Neural cell (in vitro differentiated cells): ENCODE results near the gene SNX14. TPM values are rescaled to one million over a fixed set of nuclear protein-coding genes. Genes with fewer than 3 reads are reported as not detected.
A peak's percentile ranks its signal among the peaks of the same experiment; 100 is the strongest.

ENCODE experiments used
- H2AFZ ChIP-seq: fragments of 200-600, 300-800 bp; sonication (generic), shearing (Covaris generic); 2 replicates; pipeline ENCODE4 v1.6.0; 2014; ENCODE audit warnings: low read depth, mild to moderate bottlenecking, antibody characterized with exemption, low read length, moderate library complexity
- H3F3A ChIP-seq: fragments of 200-600 bp; shearing (Covaris generic); 2 replicates; pipeline ENCODE4 v1.6.1; 2016; ENCODE audit warnings: mild to moderate bottlenecking, moderate library complexity, mixed read lengths, antibody characterized with exemption, low read length; ENCODE audit not compliant: insufficient read depth, poor library complexity, severe bottlenecking
- H3K27ac ChIP-seq: fragments of 200-600, 300-800 bp; sonication (generic), shearing (Covaris generic); 2 replicates; pipeline ENCODE4 v1.5.1; 2014; ENCODE audit warnings: mild to moderate bottlenecking, low read length, moderate library complexity
- H3K27me3 ChIP-seq: fragments of 300-800, 200-600 bp; sonication (generic), shearing (Covaris generic); 2 replicates; pipeline ENCODE4 v1.6.0; 2014; ENCODE audit warnings: mild to moderate bottlenecking, low read depth, low read length, moderate library complexity; ENCODE audit not compliant: insufficient read depth
- H3K36me3 ChIP-seq: fragments of 300-800, 200-600 bp; sonication (generic), shearing (Covaris generic); 2 replicates; pipeline ENCODE4 v1.5.1; 2014; ENCODE audit warnings: mild to moderate bottlenecking, antibody characterized with exemption, low read length, moderate library complexity; ENCODE audit not compliant: insufficient read depth
- H3K4me2 ChIP-seq: fragments of 300-800, 200-600 bp; sonication (generic), shearing (Covaris generic); 2 replicates; pipeline ENCODE4 v1.6.0; 2014; ENCODE audit warnings: mild to moderate bottlenecking, low read length
- H3K4me3 ChIP-seq: fragments of 300-800, 200-600 bp; sonication (generic), shearing (Covaris generic); 2 replicates; pipeline ENCODE4 v1.5.1; 2014; ENCODE audit warnings: mild to moderate bottlenecking, low read length, moderate library complexity
- H3K79me2 ChIP-seq: fragments of 200-600 bp; shearing (Covaris generic); replicated peaks from 2 replicates; pipeline ENCODE4 v1.6.0; 2014; ENCODE audit warnings: mild to moderate bottlenecking, low read length, moderate library complexity; ENCODE audit not compliant: insufficient read depth
- H3K9ac ChIP-seq: fragments of 300-800, 200-600 bp; sonication (generic), shearing (Covaris generic); 2 replicates; pipeline ENCODE4 v1.6.1; 2016; ENCODE audit warnings: mild to moderate bottlenecking, low read length, mixed read lengths
- H3K9me2 ChIP-seq: fragments of 200-600 bp; shearing (Covaris generic); 2 replicates; pipeline ENCODE4 v1.6.1; 2016; ENCODE audit warnings: mild to moderate bottlenecking, low read length, mixed read lengths; ENCODE audit not compliant: insufficient read depth
- H3K9me3 ChIP-seq: fragments of 200-600, 300-800 bp; sonication (generic), shearing (Covaris generic); 2 replicates; pipeline ENCODE4 v1.6.1; 2016; ENCODE audit warnings: mild to moderate bottlenecking, mixed run types, low read length, moderate library complexity, mixed read lengths
- H4K20me1 ChIP-seq: fragments of 200-600 bp; shearing (Covaris generic); 2 replicates; pipeline ENCODE4 v1.6.1; 2016; ENCODE audit warnings: mild to moderate bottlenecking, mixed run types; ENCODE audit not compliant: insufficient read depth
- CTCF ChIP-seq: fragments of 450-650 bp; IDR thresholded peaks from 2 replicates; pipeline ENCODE4 v1.5.1; 2014; ENCODE audit warnings: antibody characterized with exemption, mild to moderate bottlenecking, moderate library complexity; ENCODE audit not compliant: poor library complexity, severe bottlenecking
- EP300 ChIP-seq: fragments of 450-650 bp; conservative IDR thresholded peaks from 2 replicates; pipeline ENCODE4 v1.6.1; 2014; ENCODE audit warnings: antibody characterized with exemption, mild to moderate bottlenecking, moderate library complexity; ENCODE audit not compliant: poor library complexity, severe bottlenecking
- EZH2 ChIP-seq: fragments of 200-600, 300-800 bp; shearing (Covaris generic), sonication (generic); IDR thresholded peaks from 2 replicates; pipeline ENCODE4 v1.6.1; 2014; ENCODE audit warnings: antibody characterized with exemption, low read length, borderline replicate concordance, mild to moderate bottlenecking; ENCODE audit not compliant: insufficient read depth, poor library complexity, severe bottlenecking
- MXI1 ChIP-seq: fragments of 450-650 bp; conservative IDR thresholded peaks from 2 replicates; pipeline ENCODE4 v1.6.1; 2014; ENCODE audit warnings: antibody characterized with exemption, mild to moderate bottlenecking; ENCODE audit not compliant: poor library complexity, severe bottlenecking
- POLR2AphosphoS5 ChIP-seq: IDR thresholded peaks from 2 replicates; pipeline ENCODE4 v1.6.1; 2012
- RAD21 ChIP-seq: fragments of 450-650 bp; conservative IDR thresholded peaks from 2 replicates; pipeline ENCODE4 v1.6.1; 2014; ENCODE audit warnings: antibody characterized with exemption, mild to moderate bottlenecking, moderate library complexity
- REST ChIP-seq: IDR thresholded peaks from 2 replicates; pipeline ENCODE4 v1.6.1; 2012; ENCODE audit warnings: borderline replicate concordance
- SMC3 ChIP-seq: fragments of 450-650 bp; conservative IDR thresholded peaks from 2 replicates; pipeline ENCODE4 v1.6.1; 2014; ENCODE audit warnings: antibody characterized with exemption, mild to moderate bottlenecking, moderate library complexity; ENCODE audit not compliant: poor library complexity
- TAF1 ChIP-seq: IDR thresholded peaks from 2 replicates; pipeline ENCODE4 v1.6.1; 2012; ENCODE audit warnings: low read depth
- polyA plus RNA-seq: library from polyadenylated mRNA; depleted of rRNA; stranded (reverse); fragments of >200 nt; gene quantifications from 2 replicates; pipeline ENCODE4 v1.2.3, GENCODE V29; 2014

SNX14 gene
- polyA plus RNA-seq, 1 donor from 2014 or later: 112 TPM

- no peak for TF ChIP-seq RAD21
- TF ChIP-seq MXI1: no peak
These were observed 109.8 kb downstream of the SNX14 start (continued) for GRCh38 chr6:85483846-85484245.

GRCh38 chr6:85482905-85483700 lies 110.6 kb downstream of the SNX14 start:
- no peaks in the 10 kb centered on the region for H3K27me3 ChIP-seq
- H3K36me3 ChIP-seq: no peaks in the 10 kb centered on the region
- TF ChIP-seq MXI1 (no peak), RAD21 (peak; percentile 64), CTCF (peak; percentile 80), TAF1 (no peak), SMC3 (peak; percentile 78), REST (no peak)
- H3F3A ChIP-seq: no peaks in the 10 kb centered on the region
- no peak overlapping the region for H2AFZ ChIP-seq
- H3K9me3 ChIP-seq: no peaks in the 10 kb centered on the region
- H3K9ac ChIP-seq: no peak overlapping the region
- no peaks in the 10 kb centered on the region for H3K9me2 ChIP-seq
- H3K4me2 ChIP-seq: no peak overlapping the region
- no peaks in the 10 kb centered on the region for H3K79me2 ChIP-seq
- no peak overlapping the region for H3K27ac ChIP-seq
- no peaks in the 10 kb centered on the region for H4K20me1 ChIP-seq
- no peak overlapping the region for H3K4me3 ChIP-seq

DNA sequence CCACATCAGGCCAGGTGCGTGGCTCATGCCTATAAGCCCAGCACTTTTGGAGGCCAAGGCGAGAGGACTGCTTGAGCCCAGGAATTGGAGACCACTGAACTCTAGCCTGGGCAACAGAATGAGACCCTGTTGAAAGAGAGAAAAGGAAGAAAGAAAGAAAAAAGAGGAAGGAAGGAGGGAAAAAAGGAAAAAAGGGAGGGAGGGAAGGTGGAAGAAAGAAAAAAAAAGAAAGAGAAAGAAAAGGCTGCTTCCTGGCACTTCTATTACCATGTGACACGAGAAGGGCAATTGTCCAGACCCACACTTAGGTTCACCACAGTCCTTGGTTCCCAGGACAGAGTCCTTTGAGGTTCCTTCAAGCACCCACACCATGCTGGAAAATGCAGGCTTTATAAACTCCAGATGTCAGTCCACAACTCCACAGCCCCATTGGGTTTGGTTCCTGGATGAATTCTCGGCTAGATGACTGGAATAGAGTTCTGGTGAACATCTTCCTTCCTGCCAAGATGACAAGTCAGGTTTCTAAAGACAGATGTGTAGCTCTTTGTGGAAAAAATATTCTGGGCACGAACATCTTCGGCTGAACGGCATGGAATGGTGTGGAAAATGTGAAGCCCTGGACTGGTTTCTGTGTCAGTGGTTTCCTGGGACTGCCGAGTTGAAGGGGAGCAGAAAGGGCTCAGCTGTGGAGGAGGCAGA lies 111.3 kb downstream of the SNX14 start:
- no peaks in the 10 kb centered on the region for H3F3A ChIP-seq
- no peak overlapping the region for H3K4me2 ChIP-seq
- TF ChIP-seq TAF1 (no peak), POLR2AphosphoS5 (no peak), REST (no peak), SMC3 (no peak), EZH2 (no peak), RAD21 (no peak), EP300 (no peak), CTCF (no peak), MXI1 (no peak)
- H3K36me3 ChIP-seq: no peaks in the 10 kb centered on the region
- H3K9me2 ChIP-seq: no peaks in the 10 kb centered on the region
- no peaks in the 10 kb centered on the region for H4K20me1 ChIP-seq
- H3K79me2 ChIP-seq: no peaks in the 10 kb centered on the region
- no peak overlapping the region for H3K9ac ChIP-seq
- H3K4me3 ChIP-seq: no peak overlapping the region
- H2AFZ ChIP-seq: no peak overlapping the region
- H3K27me3 ChIP-seq: no peaks in the 10 kb centered on the region
- H3K27ac ChIP-seq: no peak overlapping the region
- H3K9me3 ChIP-seq: no peaks in the 10 kb centered on the region
